Endothelial cell of umbilical vein (primary cell): ENCODE results near the gene TRNT1. TPM values are rescaled to one million over a fixed set of nuclear protein-coding genes. Genes with fewer than 3 reads are reported as not detected.

Experiments used
- BruUV-seq: library from RNA; stranded (reverse); fragments of 400-500 nt; replicated peaks from 2 replicates; lab custom pipeline; 2021; lab: Mats Ljungman, UMichigan
- CTCF ChIA-PET: fragments of 300-600, 350-600 bp; sonication (Branson Sonifier 250); formaldehyde crosslinking; loops from one replicate; lab custom pipeline; 2021; ENCODE audit warnings: antibody characterized with exemption, inconsistent platforms; lab: Charles Lee
- POLR2A ChIA-PET: fragments of 300-600, 350-600 bp; sonication (Branson Sonifier 250); formaldehyde crosslinking; loops from one replicate; lab custom pipeline; 2021; ENCODE audit warnings: antibody characterized with exemption, inconsistent platforms; lab: Charles Lee
- DNase-seq: peaks from one replicate; pipeline ENCODE4 v3.0.0-alpha.2; 2011; ENCODE audit warnings: low read depth, low spot score
- FAIRE-seq: peaks from 2 replicates; lab custom pipeline; 2011; peaks lifted over from hg19 to GRCh38; lab: Jason Lieb, UNC
- H2AFZ ChIP-seq: 2 replicates; pipeline ENCODE4 v1.6.0; 2012; ENCODE audit warnings: low read depth, low read length, control low read depth, inconsistent platforms
- H3K27ac ChIP-seq: 2 replicates; pipeline ENCODE4 v1.5.1; 2011; ENCODE audit warnings: low read depth, mild to moderate bottlenecking, control low read depth, low read length, moderate library complexity; ENCODE audit not compliant: insufficient read depth
- H3K27me3 ChIP-seq, 2 experiments: 2 replicates each; pipeline versions ENCODE4 v1.6.0 to v1.6.1; 2011; ENCODE audit warnings: low read length in 2 of 2, mixed read lengths in 1 of 2; ENCODE audit not compliant: control insufficient read depth in 2 of 2, insufficient read depth in 2 of 2
- H3K36me3 ChIP-seq, 2 experiments: 2 replicates in 1 of 2; 3 replicates in 1 of 2; pipeline ENCODE4 v1.5.1; 2011; ENCODE audit warnings: low read length in 2 of 2, mild to moderate bottlenecking in 1 of 2, moderate library complexity in 1 of 2; ENCODE audit not compliant: control insufficient read depth in 2 of 2, insufficient read depth in 2 of 2; ENCODE audit errors: extremely low read depth in 1 of 2
- H3K4me1 ChIP-seq: 3 replicates; pipeline ENCODE4 v1.5.1; 2011; ENCODE audit warnings: mild to moderate bottlenecking, low read length; ENCODE audit not compliant: control insufficient read depth, insufficient read depth; ENCODE audit errors: extremely low read depth
- H3K4me2 ChIP-seq: 2 replicates; pipeline ENCODE4 v1.6.1; 2011; ENCODE audit warnings: low read length, control low read depth, mixed read lengths; ENCODE audit not compliant: insufficient read depth
- H3K4me3 ChIP-seq, 3 experiments: fragments of 200-600 bp in 1 of 3; sonication (generic), shearing (Covaris generic) in 1 of 3; replicated peaks in 1 of 3; 2 replicates each; pipeline ENCODE4 v1.5.1; 2011 to 2016; ENCODE audit warnings: control low read depth in 3 of 3, low read length in 3 of 3, mild to moderate bottlenecking in 2 of 3, inconsistent platforms in 1 of 3, low read depth in 1 of 3, moderate library complexity in 1 of 3; ENCODE audit not compliant: insufficient read depth in 1 of 3
- H3K79me2 ChIP-seq: 2 replicates; pipeline ENCODE4 v1.6.0; 2012; ENCODE audit warnings: low read length, inconsistent platforms; ENCODE audit not compliant: control insufficient read depth, insufficient read depth
- H3K9ac ChIP-seq: replicated peaks from 2 replicates; pipeline ENCODE3; 2011; ENCODE audit warnings: low read length, control low read depth; ENCODE audit not compliant: insufficient read depth; ENCODE audit errors: extremely low read depth
- H3K9me1 ChIP-seq: replicated peaks from 3 replicates; pipeline ENCODE4 v1.6.0; 2011; ENCODE audit warnings: mild to moderate bottlenecking, low read length; ENCODE audit not compliant: control insufficient read depth, insufficient read depth; ENCODE audit errors: extremely low read depth
- H3K9me3 ChIP-seq: replicated peaks from 2 replicates; pipeline ENCODE4 v1.5.1; 2012; ENCODE audit warnings: low read length, inconsistent platforms; ENCODE audit not compliant: control insufficient read depth, insufficient read depth
- H4K20me1 ChIP-seq: replicated peaks from 2 replicates; pipeline ENCODE3; 2011; ENCODE audit warnings: mild to moderate bottlenecking, low read length; ENCODE audit not compliant: control insufficient read depth, insufficient read depth; ENCODE audit errors: extremely low read depth
- CTCF ChIP-seq, 2 donors: IDR thresholded peaks; 1 replicate in 1 of 2; 2 replicates in 1 of 2; pipeline ENCODE4 v1.5.1; 2011; ENCODE audit warnings: low read length in 2 of 2, mild to moderate bottlenecking in 2 of 2, moderate library complexity in 2 of 2, control low read depth in 1 of 2, inconsistent platforms in 1 of 2, low read depth in 1 of 2; ENCODE audit not compliant: insufficient read depth in 1 of 2; ENCODE audit errors: extremely low read depth in 1 of 2
- JUN ChIP-seq: IDR thresholded peaks from 2 replicates; pipeline ENCODE4 v1.6.1; 2011; ENCODE audit warnings: borderline replicate concordance, low read depth; ENCODE audit not compliant: insufficient read length, insufficient read depth
- POLR2A ChIP-seq: IDR thresholded peaks from 2 replicates; pipeline ENCODE4 v1.6.1; 2012; ENCODE audit warnings: low read depth, mild to moderate bottlenecking, control low read depth, low read length
- POLR2AphosphoS5 ChIP-seq: IDR thresholded peaks from 2 replicates; pipeline ENCODE4 v1.6.1; 2012; ENCODE audit warnings: low read depth, mild to moderate bottlenecking, control low read depth, low read length, moderate library complexity; ENCODE audit not compliant: insufficient read depth
- dilution Hi-C: fragments of 300-500 bp; cut with MboI; formaldehyde crosslinking; loops from one replicate; pipeline ENCODE4 v1.15.0; 2019; ENCODE audit warnings: low sequenced_read_pairs; ENCODE audit not compliant: extremely low pct_ligation_motif_present
- intact Hi-C: fragments of 100-400 bp; cut with micrococcal nuclease; formaldehyde crosslinking; loops from one replicate; pipeline ENCODE4 v1.10.0; 2022
- polyA plus RNA-seq, 4 experiments: library from polyadenylated mRNA; depleted of rRNA in 3 of 4; stranded (reverse) in 3 of 4; unstranded in 1 of 4; fragments of >200 nt; gene quantifications; 2 replicates each; pipeline versions ENCODE4 v1.2.1 to v1.2.3, GENCODE V29; 2011 to 2012; ENCODE audit warnings: missing spikeins in 1 of 4
- total RNA-seq: library from RNA; stranded (reverse); gene quantifications from 2 replicates; pipeline ENCODE4 v1.2.3, GENCODE V29; 2021

TRNT1 gene
- total and polyA plus RNA-seq, 2 donors (not counting 3 experiments of a cell fraction or from before 2014, with no cell fraction given) = 4.6 to 21.3 TPM

GRCh38 chr3:3179407-3180094 lies 52.8 kb downstream of the TRNT1 start, which contains the start of gene CRBN:
Gene CRBN (minus strand): TSS chr3:3179691. CDS start chr3:3179687, 4 bp downstream.
- dilution Hi-C loops (no loop called here), intact Hi-C loops (loop anchor here (1.0 to 10.0 kb wide), 2 partner anchors 53 to 1315 kb away; partner anchors contain the start of genes ITPR1 and TRNT1)
- H3K27ac ChIP-seq = peak within 1 kb of the TSS; percentile 68
- TF ChIP-seq POLR2AphosphoS5 (peak; percentile 78), CTCF (IDR thresholded peaks at IDR 0.05; ENCODE audit: extremely low read depth in 1 of 2, insufficient read depth in 1 of 2, low read depth in 1 of 2, low read length in 2 of 2) (peak; percentile 96 to 98), POLR2A (peak; percentile 75), JUN (no peak)
- peak; percentile 91 for DNase-seq
- H3K9me1 ChIP-seq = no peaks in the 10 kb centered on the region
- H3K4me3 ChIP-seq = peak within 1 kb of the TSS; percentile 78 to 99 (median 90)
- peak; percentile 85 for FAIRE-seq
- H4K20me1 ChIP-seq = no peaks in the 10 kb centered on the region
- POLR2A ChIA-PET = no interaction called here
- peak within 1 kb of the TSS; percentile 93 for H3K9ac ChIP-seq
- no peaks in the 10 kb centered on the region for H3K36me3 ChIP-seq
- no peaks in the 10 kb centered on the region for H3K27me3 ChIP-seq
- peak within 1 kb of the TSS; percentile 83 for H2AFZ ChIP-seq
- peak within 1 kb of the TSS; percentile 95 for H3K4me2 ChIP-seq
- no peaks in the 10 kb centered on the region for H3K9me3 ChIP-seq
- CTCF ChIA-PET = interaction anchor here (0.6 to 1.0 kb wide), 2 partner anchors 26 to 798 kb away, joined by 3 to 5 read pairs; no protein-coding TSS in a partner anchor
- peaks cover 15% of the 10 kb centered on the region for H3K4me1 ChIP-seq
- no TSS peak for BruUV-seq
- peaks cover 30% of the 10 kb centered on the region for H3K79me2 ChIP-seq
